ENCODE measurements around the gene PMEPA1.

Gene PMEPA1

DNA sequence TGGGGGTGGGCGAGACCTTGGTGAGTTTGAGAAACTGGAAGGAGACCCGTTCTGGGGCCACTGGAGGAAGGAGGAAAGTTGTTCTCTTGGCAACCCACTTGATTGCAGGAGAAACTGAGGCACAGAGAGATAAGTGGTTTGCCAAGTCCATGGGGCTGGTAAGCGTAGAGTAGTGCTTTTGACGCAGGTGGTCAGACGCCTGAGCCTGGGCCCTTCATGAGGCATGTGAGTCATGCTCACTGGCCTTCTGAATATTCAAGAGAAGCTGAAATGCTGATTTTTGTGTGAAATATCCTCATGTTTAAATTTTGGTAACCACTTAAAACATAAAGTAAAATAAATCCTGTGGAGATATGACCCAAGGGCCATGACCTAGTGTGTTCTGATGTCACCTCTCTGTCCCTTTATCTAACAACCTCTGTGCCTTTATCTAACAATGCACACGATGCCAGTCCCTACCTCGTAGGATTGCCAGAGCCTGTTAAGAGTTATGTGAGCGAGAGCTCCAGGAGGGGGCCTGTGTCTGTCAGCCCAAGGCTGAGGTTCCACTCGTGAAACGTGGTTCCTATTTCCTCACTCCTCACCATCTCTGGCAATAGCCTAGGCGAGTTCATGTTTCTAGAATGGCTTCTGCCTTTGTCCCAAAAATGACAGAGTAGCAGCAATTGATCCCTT lies 32.8 kb upstream of the PMEPA1 start:
- H3K27me3 ChIP-seq (ENCODE audit: low read depth, low read length): peaks cover 50% of the 10 kb centered on the region
- H3K79me2 ChIP-seq (ENCODE audit: low read length): no peaks in the 10 kb centered on the region
- H3K36me3 ChIP-seq (replicated peaks; ENCODE audit: low read depth, low read length): no peaks in the 10 kb centered on the region
- no peaks in the 10 kb centered on the region for H3K9me3 ChIP-seq (ENCODE audit: insufficient read depth, low read length)
- H4K20me1 ChIP-seq (ENCODE audit: insufficient read depth, low read length): no peaks in the 10 kb centered on the region
- H3K4me1 ChIP-seq (ENCODE audit: low read length): no peaks in the 10 kb centered on the region
- TF ChIP-seq, protein P1, sequence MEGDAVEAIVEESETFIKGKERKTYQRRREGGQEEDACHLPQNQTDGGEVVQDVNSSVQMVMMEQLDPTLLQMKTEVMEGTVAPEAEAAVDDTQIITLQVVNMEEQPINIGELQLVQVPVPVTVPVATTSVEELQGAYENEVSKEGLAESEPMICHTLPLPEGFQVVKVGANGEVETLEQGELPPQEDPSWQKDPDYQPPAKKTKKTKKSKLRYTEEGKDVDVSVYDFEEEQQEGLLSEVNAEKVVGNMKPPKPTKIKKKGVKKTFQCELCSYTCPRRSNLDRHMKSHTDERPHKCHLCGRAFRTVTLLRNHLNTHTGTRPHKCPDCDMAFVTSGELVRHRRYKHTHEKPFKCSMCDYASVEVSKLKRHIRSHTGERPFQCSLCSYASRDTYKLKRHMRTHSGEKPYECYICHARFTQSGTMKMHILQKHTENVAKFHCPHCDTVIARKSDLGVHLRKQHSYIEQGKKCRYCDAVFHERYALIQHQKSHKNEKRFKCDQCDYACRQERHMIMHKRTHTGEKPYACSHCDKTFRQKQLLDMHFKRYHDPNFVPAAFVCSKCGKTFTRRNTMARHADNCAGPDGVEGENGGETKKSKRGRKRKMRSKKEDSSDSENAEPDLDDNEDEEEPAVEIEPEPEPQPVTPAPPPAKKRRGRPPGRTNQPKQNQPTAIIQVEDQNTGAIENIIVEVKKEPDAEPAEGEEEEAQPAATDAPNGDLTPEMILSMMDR (IDR thresholded peaks at IDR 0.05; ENCODE audit: low read depth, low read length): no peak
- TF ChIP-seq EZH2phosphoT487 (IDR thresholded peaks at IDR 0.05; ENCODE audit: low read depth): no peak
- H3K4me3 ChIP-seq (ENCODE audit: low read length): no peak overlapping the region
- no peak overlapping the region for H3K27ac ChIP-seq (ENCODE audit: low read length)
- no peak overlapping the region for H3K9ac ChIP-seq (ENCODE audit: low read length)
- no peak overlapping the region for H2AFZ ChIP-seq (ENCODE audit: low read depth, low read length)
- no peak overlapping the region for H3K4me2 ChIP-seq (ENCODE audit: low read length)

DNA sequence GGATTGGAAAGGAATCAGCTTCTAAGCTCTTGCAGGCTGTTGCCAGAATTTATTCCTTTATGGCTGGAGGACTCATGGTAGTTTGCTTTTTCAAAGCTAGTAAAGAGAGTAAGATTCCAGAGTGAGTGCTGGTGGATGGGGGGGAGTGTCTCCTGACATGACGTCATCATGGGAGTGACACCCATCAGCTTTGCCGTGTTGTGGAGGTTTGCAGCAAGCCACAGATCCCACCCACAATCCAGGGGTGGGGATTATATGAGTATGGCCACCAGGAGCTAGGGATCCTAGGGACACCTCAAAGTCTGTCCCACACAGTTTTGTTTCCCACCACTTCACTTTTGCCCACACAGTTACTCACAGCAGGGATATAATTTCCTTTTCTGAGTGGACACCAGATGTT lies 28.7 kb upstream of the PMEPA1 start:
- Histone ChIP-seq H3K4me3 (ENCODE audit: low read length) (no peak overlapping the region), H3K9me3 (ENCODE audit: insufficient read depth, low read length) (no peaks in the 10 kb centered on the region), H3K4me1 (ENCODE audit: low read length) (peaks cover 14% of the 10 kb centered on the region), H3K27ac (ENCODE audit: low read length) (no peak overlapping the region), H3K36me3 (replicated peaks; ENCODE audit: low read depth, low read length) (no peaks in the 10 kb centered on the region), H3K79me2 (ENCODE audit: low read length) (no peaks in the 10 kb centered on the region), H3K27me3 (ENCODE audit: low read depth, low read length) (peaks cover 35% of the 10 kb centered on the region), H2AFZ (ENCODE audit: low read depth, low read length) (no peak overlapping the region), H3K4me2 (ENCODE audit: low read length) (no peak overlapping the region), H4K20me1 (ENCODE audit: insufficient read depth, low read length) (no peaks in the 10 kb centered on the region), H3K9ac (ENCODE audit: low read length) (no peak overlapping the region)
- TF ChIP-seq EZH2phosphoT487 (IDR thresholded peaks at IDR 0.05; ENCODE audit: low read depth): no peak
- TF ChIP-seq, protein P1 (IDR thresholded peaks at IDR 0.05; ENCODE audit: low read depth, low read length): no peak

DNA sequence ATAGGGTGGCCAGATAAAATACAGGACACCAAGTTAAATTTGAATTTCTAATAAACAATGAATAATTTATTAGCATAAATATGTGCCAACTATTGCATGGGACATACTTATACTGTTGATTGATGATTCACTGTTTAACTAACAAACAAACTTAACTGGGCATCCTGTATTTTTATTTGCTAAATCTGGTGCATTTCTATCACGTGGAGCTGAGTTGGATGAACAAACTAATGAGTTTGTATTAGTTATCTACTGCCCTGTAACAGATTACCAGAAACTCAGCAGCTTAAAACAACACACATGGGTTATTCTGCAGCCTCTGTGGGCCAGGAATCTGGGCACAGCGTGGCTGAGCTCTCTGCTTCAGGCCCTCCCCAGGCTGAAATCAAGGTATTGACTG lies 28.2 kb upstream of the PMEPA1 start:
- H3K4me2 ChIP-seq (ENCODE audit: low read length): no peak overlapping the region
- no peak overlapping the region for H2AFZ ChIP-seq (ENCODE audit: low read depth, low read length)
- no peak overlapping the region for H3K27ac ChIP-seq (ENCODE audit: low read length)
- H4K20me1 ChIP-seq (ENCODE audit: insufficient read depth, low read length): no peaks in the 10 kb centered on the region
- TF ChIP-seq EZH2phosphoT487 (IDR thresholded peaks at IDR 0.05; ENCODE audit: low read depth): no peak
- TF ChIP-seq, protein P1 (IDR thresholded peaks at IDR 0.05; ENCODE audit: low read depth, low read length): no peak
- no peak overlapping the region for H3K9ac ChIP-seq (ENCODE audit: low read length)
- H3K4me3 ChIP-seq (ENCODE audit: low read length): no peak overlapping the region
- H3K79me2 ChIP-seq (ENCODE audit: low read length): no peaks in the 10 kb centered on the region
- H3K4me1 ChIP-seq (ENCODE audit: low read length): peaks cover 14% of the 10 kb centered on the region
- peaks cover 33% of the 10 kb centered on the region for H3K27me3 ChIP-seq (ENCODE audit: low read depth, low read length)
- H3K9me3 ChIP-seq (ENCODE audit: insufficient read depth, low read length): no peaks in the 10 kb centered on the region
- H3K36me3 ChIP-seq (replicated peaks; ENCODE audit: low read depth, low read length): no peaks in the 10 kb centered on the region

DNA sequence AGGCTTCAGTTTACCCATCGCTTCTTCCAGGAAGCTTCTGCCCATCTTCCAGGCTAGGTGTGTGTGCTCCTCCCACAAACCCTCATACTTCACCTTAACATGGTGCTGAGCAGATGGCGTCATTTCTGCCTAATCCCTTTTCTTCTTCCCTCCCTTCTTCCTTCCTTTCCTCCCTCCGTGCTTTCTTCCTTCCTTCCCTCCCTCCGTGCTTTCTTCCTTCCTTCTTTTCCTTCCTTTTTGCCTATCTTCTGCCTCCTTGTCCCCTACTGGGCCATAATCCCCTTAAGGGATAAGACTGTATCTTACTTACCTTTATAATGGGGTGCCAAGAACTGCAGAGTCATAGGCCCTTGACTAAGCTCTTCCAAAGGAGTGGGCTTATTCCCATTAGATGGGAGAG lies 27.5 kb upstream of the PMEPA1 start:
- no peak overlapping the region for H3K4me2 ChIP-seq (ENCODE audit: low read length)
- H3K4me1 ChIP-seq (ENCODE audit: low read length): peaks cover 14% of the 10 kb centered on the region
- TF ChIP-seq, protein P1 (IDR thresholded peaks at IDR 0.05; ENCODE audit: low read depth, low read length): no peak
- no peak for TF ChIP-seq EZH2phosphoT487 (IDR thresholded peaks at IDR 0.05; ENCODE audit: low read depth)
- no peaks in the 10 kb centered on the region for H3K79me2 ChIP-seq (ENCODE audit: low read length)
- H2AFZ ChIP-seq (ENCODE audit: low read depth, low read length): no peak overlapping the region
- H3K27ac ChIP-seq (ENCODE audit: low read length): no peak overlapping the region
- no peak overlapping the region for H3K4me3 ChIP-seq (ENCODE audit: low read length)
- H3K36me3 ChIP-seq (replicated peaks; ENCODE audit: low read depth, low read length): no peaks in the 10 kb centered on the region
- no peaks in the 10 kb centered on the region for H4K20me1 ChIP-seq (ENCODE audit: insufficient read depth, low read length)
- no peak overlapping the region for H3K9ac ChIP-seq (ENCODE audit: low read length)
- no peaks in the 10 kb centered on the region for H3K9me3 ChIP-seq (ENCODE audit: insufficient read depth, low read length)
- peaks cover 26% of the 10 kb centered on the region for H3K27me3 ChIP-seq (ENCODE audit: low read depth, low read length)

All from OCI-LY3 (cell line).